Activated CD4-positive, alpha-beta memory T cell treated with anti-CD3 and anti-CD28 coated beads, Interleukin-2, amount 10 ng/mL, durations not matched to agents 7 days and 5 days (primary cell): ENCODE results near the gene BRK1. TPM values are rescaled to one million over a fixed set of nuclear protein-coding genes. Genes with fewer than 3 reads are reported as not detected.
"Not testable (repeated sequence)": the region's sequence is repeated elsewhere in the genome, so short reads cannot be mapped to it uniquely, and the experiment has no call there.

Source experiments
- CTCF ChIA-PET: fragments of 350-600 bp; sonication (Branson Sonifier 250); formaldehyde crosslinking; loops from one replicate; lab custom pipeline; 2021; ENCODE audit warnings: antibody characterized with exemption, inconsistent platforms; lab: Charles Lee
- POLR2A ChIA-PET: fragments of 350-600 bp; sonication (Branson Sonifier 250); formaldehyde crosslinking; loops from one replicate; lab custom pipeline; 2021; ENCODE audit warnings: antibody characterized with exemption; lab: Charles Lee
- DNase-seq: peaks from one replicate; pipeline ENCODE4 v3.0.0-alpha.2; 2020
- H3K27ac Mint-ChIP-seq: one replicate; pipeline ENCODE4 v1.8.0; 2021; ENCODE audit warnings: mild to moderate bottlenecking, mixed read lengths
- H3K27me3 Mint-ChIP-seq: one replicate; pipeline ENCODE4 v1.8.0; 2021; ENCODE audit warnings: mixed read lengths
- H3K36me3 Mint-ChIP-seq: one replicate; pipeline ENCODE4 v1.8.0; 2021; ENCODE audit warnings: low read depth, mixed read lengths
- H3K4me1 Mint-ChIP-seq: one replicate; pipeline ENCODE4 v1.8.0; 2021; ENCODE audit warnings: mixed read lengths
- H3K4me3 Mint-ChIP-seq: one replicate; pipeline ENCODE4 v1.8.0; 2021; ENCODE audit warnings: mild to moderate bottlenecking, mixed read lengths
- H3K9me3 Mint-ChIP-seq: one replicate; pipeline ENCODE4 v1.8.0; 2021; ENCODE audit warnings: mixed read lengths
- total RNA-seq, 2 experiments: library from RNA; stranded (reverse); gene quantifications; one replicate each; pipeline ENCODE4 v1.2.3, GENCODE V29; 2021

Gene BRK1
- total RNA-seq, 2 experiments from 2014 or later = 117 to 118 TPM

GRCh38 chr3:10169000-10169496 lies 53.6 kb downstream of the BRK1 start:
- DNase-seq = no peak
- Mint-ChIP-seq H3K4me1 (peaks cover 34% of the 10 kb centered on the region), H3K27me3 (no peaks in the 10 kb centered on the region), H3K4me3 (no peak overlapping the region), H3K9me3 (peaks cover 10% of the 10 kb centered on the region), H3K36me3 (peaks cover 18% of the 10 kb centered on the region), H3K27ac (no peak overlapping the region)
- ChIA-PET CTCF (interaction anchor here (0.6 kb wide), 1 partner anchor 33 kb away, joined by 4 read pairs; no protein-coding TSS in a partner anchor), POLR2A (no interaction called here)

- no peak for DNase-seq
- Mint-ChIP-seq H3K27me3 (no peaks in the 10 kb centered on the region), H3K27ac (no peak overlapping the region), H3K4me1 (peaks cover 30% of the 10 kb centered on the region), H3K4me3 (no peak overlapping the region), H3K9me3 (peaks cover 10% of the 10 kb centered on the region), H3K36me3 (peaks cover 18% of the 10 kb centered on the region)
- POLR2A ChIA-PET = no interaction called here
- CTCF ChIA-PET = interaction anchor here (0.5 to 1.1 kb wide), 2 partner anchors 10 to 532 kb away, joined by 3 read pairs; no protein-coding TSS in a partner anchor
These were observed 55.5 kb downstream of the BRK1 start for GRCh38 chr3:10170915-10171478.

- Mint-ChIP-seq H3K9me3 (peaks cover 10% of the 10 kb centered on the region), H3K27me3 (no peaks in the 10 kb centered on the region), H3K4me1 (peaks cover 18% of the 10 kb centered on the region), H3K27ac (no peak overlapping the region), H3K4me3 (no peak overlapping the region), H3K36me3 (peaks cover 18% of the 10 kb centered on the region)
- no peak for DNase-seq
- POLR2A ChIA-PET = interaction anchor here (1.0 kb wide), 1 partner anchor 75 kb away, joined by 3 read pairs; the partner anchor contains the start of gene TATDN2
- CTCF ChIA-PET = interaction anchor here (0.7 to 1.5 kb wide), 4 partner anchors 13 to 70 kb away, joined by 3 to 6 read pairs (median 3); no protein-coding TSS in a partner anchor
These were observed 57.8 kb downstream of the BRK1 start for GRCh38 chr3:10173095-10173925.

GRCh38 chr3:10173926-10174435 lies 58.5 kb downstream of the BRK1 start:
- DNase-seq = no peak
- peaks cover 13% of the 10 kb centered on the region for H3K36me3 Mint-ChIP-seq
- no peak overlapping the region for H3K27ac Mint-ChIP-seq
- POLR2A ChIA-PET = interaction anchor here (1.0 kb wide), 1 partner anchor 74 kb away, joined by 3 read pairs; the partner anchor contains the start of gene TATDN2
- no peak overlapping the region for H3K4me3 Mint-ChIP-seq
- CTCF ChIA-PET = interaction anchor here (1.2 to 1.5 kb wide), 2 partner anchors 12 to 20 kb away, joined by 3 to 6 read pairs; no protein-coding TSS in a partner anchor
- H3K9me3 Mint-ChIP-seq = peaks cover 5% of the 10 kb centered on the region
- H3K27me3 Mint-ChIP-seq = no peaks in the 10 kb centered on the region
- H3K4me1 Mint-ChIP-seq = peaks cover 12% of the 10 kb centered on the region

GRCh38 chr3:10175334-10175733 lies 59.9 kb downstream of the BRK1 start:
- H3K36me3 Mint-ChIP-seq, POLR2A ChIA-PET, H3K4me3 Mint-ChIP-seq: not testable (repeated sequence)

GRCh38 chr3:10176150-10176549 lies 60.7 kb downstream of the BRK1 start:
- H3K27me3 Mint-ChIP-seq, H3K9me3 Mint-ChIP-seq, POLR2A ChIA-PET, H3K36me3 Mint-ChIP-seq, H3K27ac Mint-ChIP-seq, H3K4me3 Mint-ChIP-seq, DNase-seq: not testable (repeated sequence)
- CTCF ChIA-PET = interaction anchor here (0.6 to 0.8 kb wide), 2 partner anchors 75 to 86 kb away, joined by 3 to 4 read pairs; no protein-coding TSS in a partner anchor
- H3K4me1 Mint-ChIP-seq = peaks cover 13% of the 10 kb centered on the region

More at GRCh38 chr3:10175334-10175733, 59.9 kb downstream of the BRK1 start:
- H3K9me3 Mint-ChIP-seq, DNase-seq, H3K27me3 Mint-ChIP-seq, CTCF ChIA-PET, H3K27ac Mint-ChIP-seq: not testable (repeated sequence)
- H3K4me1 Mint-ChIP-seq = peaks cover 13% of the 10 kb centered on the region

Other genes with a start within 250 kb of the BRK1 start
- gene CIDEC, start 235.4 kb upstream of the BRK1 start, total RNA-seq = not detected
- gene JAGN1, start 225.1 kb upstream of the BRK1 start, total RNA-seq = 10 to 100 TPM; 25.4 to 28.6 TPM
- 1 to 10 TPM; 1.7 to 3.0 TPM for gene IL17RE, start 212.8 kb upstream of the BRK1 start, total RNA-seq
- under 1 TPM; 0.23 to 0.45 TPM for gene IL17RC, start 198.6 kb upstream of the BRK1 start, total RNA-seq
- 10 to 100 TPM; 15.9 to 17.1 TPM for gene CRELD1, start 181.8 kb upstream of the BRK1 start, total RNA-seq
- gene PRRT3, start 163.3 kb upstream of the BRK1 start, total RNA-seq = 1 to 10 TPM; 5.4 to 6.1 TPM
- 10 to 100 TPM; 55.5 to 59.5 TPM for gene EMC3, start 128.8 kb upstream of the BRK1 start, total RNA-seq
- 10 to 100 TPM; 54.3 to 60.8 TPM for gene FANCD2, start 89.2 kb upstream of the BRK1 start, total RNA-seq
- not detected for gene FANCD2OS, start 7.4 kb upstream of the BRK1 start, total RNA-seq
- 10 to 100 TPM; 68.5 to 73.2 TPM for gene VHL, start 26.1 kb downstream of the BRK1 start, total RNA-seq
- gene IRAK2, start 49.2 kb downstream of the BRK1 start, total RNA-seq = 1 to 10 TPM; 5.1 to 5.2 TPM
- 10 to 100 TPM; 57.1 to 59.5 TPM for gene TATDN2, start 132.8 kb downstream of the BRK1 start, total RNA-seq
- gene GHRL, start 177.3 kb downstream of the BRK1 start, total RNA-seq = under 1 TPM; 0.91 to 0.95 TPM
- gene SEC13, start 205.4 kb downstream of the BRK1 start, total RNA-seq = 10 to 100 TPM; 84.0 to 88.8 TPM